Measurements from ENCODE around the gene DDX47.

Gene DDX47

DNA sequence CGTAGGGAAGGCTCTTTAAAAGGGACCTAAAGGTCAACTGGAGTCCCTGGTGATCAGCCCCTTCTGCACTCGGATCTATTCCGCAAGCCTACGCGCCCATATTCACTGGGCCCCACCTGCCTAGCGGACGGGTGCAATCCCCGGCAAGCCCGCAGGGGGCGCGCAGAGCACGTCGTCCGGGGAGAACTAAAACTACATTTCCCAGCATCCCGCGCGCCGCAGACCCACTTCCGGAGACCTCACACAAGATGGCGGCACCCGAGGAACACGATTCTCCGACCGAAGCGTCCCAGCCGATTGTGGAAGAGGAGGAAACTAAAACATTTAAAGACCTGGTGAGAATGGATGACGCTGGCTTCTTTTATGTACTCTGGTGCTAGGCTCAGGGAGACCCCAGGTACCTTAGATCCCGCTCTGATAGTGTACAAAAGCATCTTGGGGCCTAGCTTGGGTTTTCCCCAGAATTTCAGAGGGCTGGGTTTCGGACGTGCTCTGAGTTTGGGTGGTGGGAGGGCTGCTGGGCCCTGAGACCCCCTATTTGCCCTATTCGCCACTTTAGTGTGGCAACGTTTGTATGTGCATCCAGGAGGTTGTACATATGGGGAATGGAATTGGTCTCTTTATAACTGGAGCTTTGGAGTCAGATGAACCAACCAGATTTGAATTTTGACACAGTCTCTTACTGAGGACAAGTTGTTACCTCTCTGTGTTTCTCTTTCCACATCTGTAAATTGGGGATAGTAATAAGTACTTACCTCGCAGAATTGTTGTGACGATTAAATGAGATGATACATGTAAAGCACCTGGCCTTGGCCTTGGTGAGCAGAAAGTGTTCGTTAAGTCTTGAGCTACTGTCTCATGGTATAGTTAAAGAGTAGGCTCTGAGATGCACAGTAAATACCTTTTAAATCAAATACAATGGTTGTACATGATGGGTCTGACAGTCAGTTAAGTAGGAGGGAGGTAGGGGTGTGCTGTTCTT is at the start of gene DDX47:
TSS of gene DDX47 (plus strand) at position 227 of the 982 bp plus-strand sequence. CDS start at position 249, 22 bp downstream.
- no peak for FAIRE-seq

DNA sequence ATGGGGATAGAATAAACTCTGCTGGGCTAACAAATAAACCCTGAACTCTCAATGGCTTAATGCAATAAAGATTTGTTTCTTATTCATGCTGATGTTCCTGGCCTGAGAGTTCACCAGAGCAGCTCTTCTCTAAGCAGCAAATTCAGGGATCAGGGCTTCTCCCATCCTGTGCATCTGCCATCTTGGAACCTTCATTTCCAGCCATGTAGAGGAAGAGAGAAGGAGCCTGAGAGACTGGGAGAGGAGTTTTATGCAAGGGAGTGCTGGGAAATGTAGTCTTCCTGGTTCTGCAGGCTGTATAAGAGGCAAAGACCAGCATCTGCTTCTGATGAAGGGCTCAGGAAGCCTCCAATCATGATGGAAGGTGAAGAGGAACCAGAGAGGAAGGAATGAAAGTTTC is 48.3 kb upstream of the DDX47 start:
- no peak for FAIRE-seq

DNA sequence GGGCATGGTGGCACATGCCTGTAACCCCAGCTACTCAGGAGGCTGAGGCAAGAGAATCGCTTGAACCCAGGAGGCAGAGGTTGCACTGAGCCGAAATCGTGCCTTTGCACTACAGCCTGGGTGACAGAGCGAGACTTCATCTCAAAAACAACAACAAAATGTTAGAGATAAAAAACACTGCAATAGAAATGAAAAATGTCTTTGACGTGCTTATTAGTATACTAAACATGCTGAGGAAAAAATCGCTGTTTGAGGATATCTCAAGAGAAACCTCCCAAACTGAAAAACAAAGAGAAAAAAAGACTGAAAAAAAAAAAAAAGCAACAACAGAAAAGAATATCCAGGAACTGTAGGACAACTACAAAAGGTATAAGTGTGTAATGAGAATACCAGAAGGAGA is 42.9 kb upstream of the DDX47 start:
- FAIRE-seq = no peak

GRCh38 chr12:12774791-12775190 is 38.4 kb upstream of the DDX47 start:
- FAIRE-seq = no peak

GRCh38 chr12:12776261-12776660 is 36.9 kb upstream of the DDX47 start:
- no peak for FAIRE-seq

GRCh38 chr12:12777092-12777491 is 36.1 kb upstream of the DDX47 start:
- FAIRE-seq = no peak

DNA sequence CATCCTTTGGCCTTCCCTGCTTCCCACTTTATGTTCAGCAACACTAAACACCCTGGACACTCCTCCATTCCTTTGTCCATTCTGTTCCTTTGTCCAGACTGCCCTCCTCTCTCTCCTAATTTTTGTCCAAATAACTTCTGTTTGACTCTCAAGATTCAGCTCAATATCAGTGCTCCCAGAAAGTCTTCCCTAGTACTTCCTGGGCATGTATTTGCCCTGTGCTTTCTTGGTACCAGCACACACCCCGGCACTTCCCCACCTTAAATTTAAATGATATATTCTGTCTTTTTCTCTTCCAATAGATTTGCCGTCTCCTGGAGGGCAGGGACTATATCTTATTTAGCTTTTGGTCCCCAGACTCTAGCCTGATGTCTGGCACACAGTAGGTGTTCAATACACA is 34.1 kb upstream of the DDX47 start:
- FAIRE-seq = no peak

- no peak for FAIRE-seq
These were observed 33.6 kb upstream of the DDX47 start for GRCh38 chr12:12779529-12779928.

- FAIRE-seq = no peak
These were observed 29.0 kb upstream of the DDX47 start for GRCh38 chr12:12784116-12784515.

- FAIRE-seq = no peak
These were observed 28.0 kb upstream of the DDX47 start, which contains the start of gene APOLD1 for GRCh38 chr12:12784911-12785814. APOLD1 (plus strand) TSS chr12:12785659; CDS start chr12:12785692, 33 bp downstream.

GRCh38 chr12:12786351-12786705 is 26.8 kb upstream of the DDX47 start:
- no peak for FAIRE-seq

DNA sequence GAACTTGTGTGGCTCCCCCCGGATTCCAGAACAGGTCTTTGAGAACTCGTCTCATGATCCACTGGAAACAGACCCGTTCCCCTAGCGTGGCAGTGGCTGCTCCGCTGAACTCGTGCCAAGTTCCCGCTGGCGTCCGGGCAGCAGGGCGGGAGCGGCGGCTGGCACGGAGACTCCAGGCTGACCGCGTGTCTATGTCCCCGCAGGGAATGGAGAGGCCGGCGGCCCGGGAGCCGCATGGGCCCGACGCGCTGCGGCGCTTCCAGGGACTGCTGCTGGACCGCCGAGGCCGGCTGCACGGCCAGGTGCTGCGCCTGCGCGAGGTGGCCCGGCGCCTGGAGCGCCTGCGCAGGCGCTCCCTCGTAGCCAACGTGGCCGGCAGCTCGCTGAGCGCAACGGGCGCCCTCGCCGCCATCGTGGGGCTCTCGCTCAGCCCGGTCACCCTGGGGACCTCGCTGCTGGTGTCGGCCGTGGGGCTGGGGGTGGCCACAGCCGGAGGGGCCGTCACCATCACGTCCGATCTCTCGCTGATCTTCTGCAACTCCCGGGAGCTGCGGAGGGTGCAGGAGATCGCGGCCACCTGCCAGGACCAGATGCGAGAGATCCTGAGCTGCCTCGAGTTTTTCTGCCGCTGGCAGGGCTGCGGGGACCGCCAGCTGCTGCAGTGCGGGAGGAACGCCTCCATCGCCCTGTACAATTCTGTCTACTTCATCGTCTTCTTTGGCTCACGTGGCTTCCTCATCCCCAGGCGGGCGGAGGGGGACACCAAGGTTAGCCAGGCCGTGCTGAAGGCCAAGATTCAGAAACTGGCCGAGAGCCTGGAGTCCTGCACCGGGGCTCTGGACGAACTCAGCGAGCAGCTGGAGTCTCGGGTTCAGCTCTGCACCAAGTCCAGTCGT is 26.2 kb upstream of the DDX47 start:
- FAIRE-seq = no peak

- no peak for FAIRE-seq
These were observed 25.0 kb upstream of the DDX47 start for GRCh38 chr12:12788131-12788530.

DNA sequence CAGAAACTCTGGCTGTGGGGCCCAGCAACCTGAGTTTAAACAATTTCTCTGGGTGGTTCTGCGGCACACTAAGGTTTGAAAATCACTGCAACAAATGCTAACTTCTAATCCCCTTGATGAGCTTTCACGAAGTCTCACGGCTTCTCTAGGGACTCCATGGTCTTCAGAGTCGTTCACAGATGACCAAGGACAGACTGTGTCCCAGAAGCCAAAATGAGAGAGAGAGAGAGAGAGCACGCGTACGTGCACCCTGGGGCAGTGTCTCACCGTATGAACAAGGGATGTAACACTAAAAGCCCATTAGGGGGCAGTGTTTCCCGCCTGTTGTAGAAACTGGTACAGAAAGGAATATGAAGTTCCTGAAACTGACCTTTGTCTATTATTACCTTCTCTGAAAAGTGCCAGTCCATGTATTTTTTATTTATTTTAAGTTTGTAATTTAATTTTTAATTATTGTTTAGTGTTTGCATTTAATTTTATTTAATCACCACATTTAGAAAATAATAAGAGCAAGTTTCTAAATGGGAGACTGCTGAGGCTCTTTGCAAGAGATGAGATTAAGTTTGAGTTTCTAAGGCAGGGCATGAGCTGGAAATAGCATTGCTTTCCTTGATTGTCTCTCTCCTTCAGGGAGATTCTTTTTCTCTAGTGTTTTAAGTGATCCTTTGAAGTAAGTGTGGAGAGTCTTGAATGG is 24.3 kb upstream of the DDX47 start:
- peak; percentile 75 for FAIRE-seq

GRCh38 chr12:12790956-12791355 is 22.2 kb upstream of the DDX47 start:
- FAIRE-seq = no peak

- no peak for FAIRE-seq
These were observed 21.3 kb upstream of the DDX47 start for GRCh38 chr12:12791756-12792369.

- no peak for FAIRE-seq
These were observed 20.7 kb upstream of the DDX47 start for GRCh38 chr12:12792421-12792820.

- FAIRE-seq = no peak
These were observed 18.5 kb upstream of the DDX47 start for GRCh38 chr12:12794686-12795085.

- no peak for FAIRE-seq
These were observed 17.0 kb upstream of the DDX47 start for GRCh38 chr12:12796171-12796570.

DNA sequence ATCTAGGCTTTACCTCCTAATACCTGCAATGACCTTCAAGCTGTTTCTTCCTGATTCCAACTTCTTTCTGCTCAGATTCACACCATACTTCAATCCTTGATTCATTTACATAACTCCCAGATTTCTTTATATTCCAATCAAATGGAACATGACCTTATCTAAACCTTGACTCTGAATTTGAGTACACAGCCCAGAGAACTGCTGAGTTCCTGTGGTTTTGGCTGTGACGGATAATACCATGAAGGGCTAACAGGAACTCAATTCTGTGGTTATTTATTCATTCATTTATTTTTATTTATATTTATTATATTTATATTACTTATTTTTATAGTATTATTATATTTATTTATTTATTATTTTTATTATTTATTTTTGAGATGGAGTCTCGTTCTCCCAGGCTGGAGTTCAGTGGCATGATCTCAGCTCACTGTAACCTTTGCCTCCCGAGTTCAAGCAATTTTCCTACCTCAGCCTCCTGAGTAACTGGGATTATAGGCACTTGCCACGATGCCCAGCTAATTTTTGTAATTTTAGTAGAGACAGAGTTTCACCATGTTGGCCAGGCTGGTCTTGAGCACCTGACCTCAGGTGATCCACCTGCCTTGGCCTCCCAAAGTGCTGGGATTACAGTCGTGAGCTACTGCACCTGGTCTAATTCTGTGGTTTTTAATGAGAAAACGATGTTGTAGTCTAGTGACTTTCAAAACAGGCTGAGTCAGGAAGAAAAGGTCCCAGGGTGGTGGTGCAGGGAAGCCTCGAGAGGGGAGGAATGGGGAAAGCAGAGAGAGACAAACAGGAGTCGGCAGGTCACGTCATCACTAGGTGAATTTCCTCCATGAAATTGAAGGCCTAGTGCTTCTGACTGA is 16.0 kb upstream of the DDX47 start:
- FAIRE-seq = no peak
